Breast epithelium (tissue), 3 donors: ENCODE results near the gene DDC.
"Not testable (repeated sequence)": the region's sequence is repeated elsewhere in the genome, so short reads cannot be mapped to it uniquely, and the experiment has no call there.

Source experiments
- CTCF ChIP-seq, 3 donors: fragments of 450-650 bp; IDR thresholded peaks; one replicate each; pipeline ENCODE4 v1.5.1; 2016 to 2017; ENCODE audit warnings: antibody characterized with exemption in 3 of 3, mild to moderate bottlenecking in 3 of 3, moderate library complexity in 3 of 3
- POLR2A ChIP-seq: fragments of 450-650 bp; IDR thresholded peaks from one replicate; pipeline ENCODE4 v1.6.1; 2016; ENCODE audit warnings: antibody characterized with exemption, mild to moderate bottlenecking, moderate library complexity

DNA sequence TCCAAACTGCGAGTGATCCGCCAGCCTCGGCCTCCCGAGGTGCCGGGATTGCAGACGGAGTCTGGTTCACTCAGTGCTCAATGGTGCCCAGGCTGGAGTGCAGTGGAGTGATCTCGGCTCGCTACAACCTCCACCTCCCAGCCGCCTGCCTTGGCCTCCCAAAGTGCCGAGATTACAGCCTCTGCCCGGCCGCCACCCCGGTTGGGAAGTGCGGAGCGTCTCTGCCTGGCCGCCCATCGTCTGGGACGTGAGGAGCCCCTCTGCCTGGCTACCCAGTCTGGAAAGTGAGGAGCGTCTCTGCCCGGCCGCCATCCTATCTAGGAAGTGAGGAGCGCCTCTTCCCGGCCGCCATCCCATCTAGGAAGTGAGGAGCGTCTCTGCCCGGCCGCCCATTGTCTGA lies 106.0 kb downstream of the DDC start:
- not testable (repeated sequence) for TF ChIP-seq CTCF (IDR thresholded peaks at IDR 0.05); POLR2A
